GM18519 (cell line): Measurements from ENCODE around the gene TLCD3A.
"Not testable (repeated sequence)": the region's sequence is repeated elsewhere in the genome, so short reads cannot be mapped to it uniquely, and the experiment has no call there.

Experiments used
- ATAC-seq: cut with Tn5 transposase; IDR thresholded peaks from one replicate; pipeline ENCODE4 v1.9.1; 2021; ENCODE audit warnings: mild to moderate bottlenecking, moderate library complexity; ENCODE audit not compliant: unreplicated experiment, low FRiP score

TLCD3A gene

GRCh38 chr17:784143-784542 is 51.7 kb downstream of the TLCD3A start:
- no peak for ATAC-seq

DNA sequence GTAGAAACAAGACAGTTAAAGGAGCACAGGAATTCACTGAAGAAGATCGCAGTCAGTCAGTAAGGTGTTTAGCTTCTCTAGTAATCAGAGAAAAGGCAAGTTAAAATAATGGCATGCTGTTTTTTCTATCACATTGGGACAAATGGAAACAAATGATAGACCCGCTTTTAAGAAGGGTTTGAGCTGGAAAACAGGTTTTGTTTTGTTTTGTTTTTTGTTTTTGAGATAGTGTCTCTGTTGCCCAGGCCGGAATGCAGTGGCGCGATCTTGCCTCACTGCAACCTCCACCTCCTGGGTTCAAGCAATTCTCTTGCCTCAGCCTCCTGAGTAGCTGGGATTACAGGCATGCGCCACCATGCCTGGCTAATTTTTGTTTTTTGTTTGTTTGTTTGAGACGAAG is 53.5 kb downstream of the TLCD3A start:
- not testable (repeated sequence) for ATAC-seq

DNA sequence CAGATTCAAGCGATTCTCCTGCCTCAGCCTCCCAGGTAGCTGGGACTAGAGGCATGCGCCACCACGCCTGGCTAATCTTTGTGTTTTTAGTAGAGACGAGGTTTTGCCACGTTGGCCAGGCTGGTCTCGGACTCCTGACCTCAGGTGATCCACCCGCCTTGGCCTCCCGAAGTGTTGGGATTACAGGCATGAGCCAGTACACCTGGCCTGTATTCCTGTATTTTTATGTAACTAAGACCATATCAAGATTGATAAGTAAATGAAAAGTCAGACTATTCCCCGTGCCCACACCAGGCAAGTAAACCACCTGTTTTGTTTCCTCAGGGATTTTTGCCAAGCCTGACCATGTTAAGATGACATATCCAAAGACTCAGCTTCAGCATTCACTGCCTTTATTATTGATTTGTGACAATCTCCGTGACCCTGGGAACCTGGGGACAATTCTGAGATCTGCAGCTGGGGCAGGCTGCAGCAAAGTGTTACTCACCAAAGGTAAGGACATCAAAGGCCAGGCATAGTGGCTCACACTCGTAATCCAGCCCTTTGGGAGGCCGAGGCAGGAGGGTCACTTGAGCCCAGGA is 55.3 kb downstream of the TLCD3A start:
- ATAC-seq: no peak

- ATAC-seq: no peak
Observed at GRCh38 chr17:788551-788950, 56.2 kb downstream of the TLCD3A start.

- no peak for ATAC-seq
Observed at GRCh38 chr17:789160-789840, 56.9 kb downstream of the TLCD3A start.

GRCh38 chr17:789931-790873 is 57.8 kb downstream of the TLCD3A start:
- ATAC-seq: not testable (repeated sequence)

DNA sequence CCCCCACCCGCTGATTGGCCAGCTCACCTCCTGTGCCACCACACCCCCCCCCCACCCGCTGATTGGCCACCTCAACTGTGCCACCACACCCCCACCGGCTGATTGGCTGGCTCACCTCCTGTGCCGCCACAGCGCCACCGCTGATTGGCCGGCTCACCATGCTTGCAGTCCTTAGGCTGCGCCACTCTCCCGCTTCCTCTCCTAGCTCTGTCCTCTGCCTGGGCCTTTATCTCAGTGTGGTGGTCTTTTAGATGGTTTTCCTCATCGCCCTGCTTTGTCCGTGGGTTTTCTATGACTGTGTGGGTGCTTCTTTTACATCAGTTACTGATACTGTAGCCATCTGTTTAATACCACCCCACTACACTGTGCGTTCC is 58.5 kb downstream of the TLCD3A start:
- ATAC-seq: not testable (repeated sequence)

DNA sequence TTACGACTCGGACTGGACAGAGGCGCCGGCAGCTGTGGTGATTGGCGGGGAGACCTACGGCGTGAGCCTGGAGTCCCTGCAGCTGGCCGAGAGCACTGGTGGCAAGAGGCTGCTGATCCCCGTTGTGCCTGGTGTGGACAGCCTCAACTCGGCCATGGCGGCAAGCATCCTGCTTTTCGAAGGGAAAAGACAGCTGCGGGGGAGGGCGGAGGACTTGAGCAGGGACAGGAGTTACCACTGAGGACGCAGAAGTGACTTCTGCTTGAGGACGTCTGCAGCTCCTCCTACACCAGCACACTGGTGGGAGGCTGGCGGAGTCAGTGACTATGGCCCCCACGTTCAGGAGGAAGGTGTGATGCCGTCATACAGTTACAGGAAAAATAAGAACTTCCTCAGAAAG is 59.4 kb downstream of the TLCD3A start:
- no peak for ATAC-seq

DNA sequence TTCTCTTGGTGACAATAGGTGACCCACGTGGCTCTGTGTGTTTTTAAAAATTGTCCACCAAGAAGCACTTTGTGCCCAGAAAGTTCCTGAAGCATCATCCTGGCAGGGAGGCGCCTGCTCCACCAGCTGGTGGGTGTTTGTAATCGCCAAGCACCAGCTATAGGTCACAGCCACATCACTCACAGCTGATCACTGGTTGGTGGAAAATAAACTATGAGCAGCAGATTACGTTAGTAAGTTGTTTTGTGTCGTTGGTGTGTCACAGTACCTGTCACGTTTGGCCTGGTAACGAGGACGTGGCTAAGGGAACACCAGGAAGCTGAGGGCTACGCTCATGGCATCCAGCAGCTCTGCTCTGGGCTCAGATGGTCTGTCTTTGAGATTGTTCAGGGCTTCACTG is 59.9 kb downstream of the TLCD3A start:
- ATAC-seq: no peak
